A673 (cell line): Measurements from ENCODE around the gene ITFG1. TPM values are rescaled to one million over a fixed set of nuclear protein-coding genes. Genes with fewer than 3 reads are reported as not detected.

ENCODE experiments used
- BruUV-seq: library from RNA; stranded (reverse); fragments of 400-500 nt; replicated peaks from 2 replicates; lab custom pipeline; 2021; lab: Mats Ljungman, UMichigan
- CTCF ChIA-PET: fragments of 300-600 bp; sonication (Branson Sonifier 250); formaldehyde crosslinking; loops from one replicate; lab custom pipeline; 2022; ENCODE audit warnings: antibody characterized with exemption; lab: Charles Lee
- POLR2A ChIA-PET: fragments of 300-600 bp; sonication (Branson Sonifier 250); formaldehyde crosslinking; loops from one replicate; lab custom pipeline; 2022; ENCODE audit warnings: antibody characterized with exemption; ENCODE audit not compliant: low non-redundant PET; lab: Charles Lee
- DNase-seq: peaks from one replicate; pipeline ENCODE4 v3.0.0-alpha.2; 2015; ENCODE audit warnings: low spot score
- H3K27ac ChIP-seq: fragments of 200-600 bp; sonication (generic); 2 replicates; pipeline ENCODE4 v1.5.1; 2016; ENCODE audit warnings: mixed run types, low read depth, mild to moderate bottlenecking, mixed read lengths, antibody characterized with exemption, low read length; ENCODE audit not compliant: poor library complexity, severe bottlenecking
- H3K27me3 ChIP-seq: fragments of 200-600 bp; sonication (generic); replicated peaks from 2 replicates; pipeline ENCODE4 v1.6.1; 2017; ENCODE audit warnings: mixed run types, low read depth, mild to moderate bottlenecking, mixed read lengths, antibody characterized with exemption, low read length; ENCODE audit not compliant: insufficient read depth, poor library complexity
- H3K36me3 ChIP-seq: fragments of 200-600 bp; sonication (generic); 2 replicates; pipeline ENCODE4 v1.6.1; 2016; ENCODE audit warnings: mixed run types, mild to moderate bottlenecking, mixed read lengths, antibody characterized with exemption, low read length; ENCODE audit not compliant: insufficient read depth, poor library complexity, severe bottlenecking
- H3K4me1 ChIP-seq: fragments of 200-600 bp; sonication (generic); 2 replicates; pipeline ENCODE4 v1.6.1; 2017; ENCODE audit warnings: mixed run types, mild to moderate bottlenecking, mixed read lengths, antibody characterized with exemption, low read length; ENCODE audit not compliant: insufficient read depth, poor library complexity, severe bottlenecking
- H3K4me3 ChIP-seq: fragments of 200-600 bp; sonication (generic); 2 replicates; pipeline ENCODE4 v1.5.1; 2016; ENCODE audit warnings: low read depth, mixed run types, mild to moderate bottlenecking, mixed read lengths, low read length; ENCODE audit not compliant: poor library complexity, severe bottlenecking
- H3K9me3 ChIP-seq: fragments of 200-600 bp; sonication (generic); 2 replicates; pipeline ENCODE4 v1.6.1; 2016; ENCODE audit warnings: mixed run types, low read depth, mild to moderate bottlenecking, mixed read lengths, antibody characterized with exemption, low read length; ENCODE audit not compliant: poor library complexity, severe bottlenecking
- CTCF ChIP-seq: fragments of 300-800, 200-600 bp; sonication (generic); conservative IDR thresholded peaks from 2 replicates; pipeline ENCODE4 v1.5.1; 2017; ENCODE audit warnings: low read depth, mild to moderate bottlenecking, antibody characterized with exemption, low read length, moderate library complexity, mixed read lengths
- EZH2 ChIP-seq: fragments of 200-600 bp; sonication (generic); IDR thresholded peaks from 2 replicates; pipeline ENCODE4 v1.6.1; 2017; ENCODE audit warnings: borderline replicate concordance, low read depth, mild to moderate bottlenecking, mixed read lengths, antibody characterized with exemption, low read length; ENCODE audit not compliant: poor library complexity, severe bottlenecking
- intact Hi-C: fragments of 100-400 bp; cut with micrococcal nuclease; formaldehyde crosslinking; loops from one replicate; pipeline ENCODE4 v1.10.0; 2022; ENCODE audit not compliant: unreplicated experiment
- total RNA-seq: library from RNA; stranded (reverse); gene quantifications from 2 replicates; pipeline ENCODE4 v1.2.3, GENCODE V29; 2021

ITFG1 gene
- total RNA-seq, 1 experiment from 2014 or later = 40.1 TPM

DNA sequence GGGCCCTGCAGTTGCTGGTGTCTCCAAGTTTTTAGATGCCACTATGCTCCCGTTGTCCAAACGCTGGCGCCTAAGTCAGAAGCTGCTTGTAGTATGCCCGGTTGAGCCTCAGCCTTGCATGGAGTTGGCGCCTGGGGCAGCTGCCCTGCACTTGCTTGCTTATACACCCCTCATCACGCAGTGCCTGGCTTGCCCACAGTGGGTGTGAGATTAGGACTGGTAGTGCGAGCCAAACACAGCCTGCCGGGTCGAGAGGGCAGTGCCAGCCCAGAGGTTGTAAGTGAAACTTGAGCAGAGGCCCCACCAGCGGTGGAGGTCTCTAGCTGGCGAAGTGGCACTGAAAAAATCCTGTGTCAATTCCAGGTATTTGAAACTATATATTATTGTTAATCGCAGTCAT is 90.3 kb downstream of the ITFG1 start:
- intact Hi-C loops = no loop called here
- POLR2A ChIA-PET = no interaction called here
- BruUV-seq = no TSS peak

GRCh38 chr16:47366228-47366627 is 94.6 kb downstream of the ITFG1 start:
- POLR2A ChIA-PET = no interaction called here
- H3K27ac ChIP-seq = no peak overlapping the region
- no peaks in the 10 kb centered on the region for H3K4me1 ChIP-seq
- DNase-seq = no peak
- no TSS peak for BruUV-seq
- CTCF ChIA-PET = no interaction called here
- no peak overlapping the region for H3K4me3 ChIP-seq
- intact Hi-C loops = no loop called here
- no peaks in the 10 kb centered on the region for H3K9me3 ChIP-seq
- no peaks in the 10 kb centered on the region for H3K36me3 ChIP-seq
- no peak for TF ChIP-seq CTCF
- no peak for TF ChIP-seq EZH2
- no peaks in the 10 kb centered on the region for H3K27me3 ChIP-seq

More for the DNA sequence above, 90.3 kb downstream of the ITFG1 start:
- Histone ChIP-seq H3K9me3 (no peaks in the 10 kb centered on the region), H3K4me3 (no peak overlapping the region), H3K27ac (no peak overlapping the region), H3K27me3 (no peaks in the 10 kb centered on the region), H3K4me1 (peaks cover 14% of the 10 kb centered on the region), H3K36me3 (no peaks in the 10 kb centered on the region)
- CTCF ChIA-PET = no interaction called here
- no peak for DNase-seq
- no peak for TF ChIP-seq EZH2
- TF ChIP-seq CTCF = no peak

DNA sequence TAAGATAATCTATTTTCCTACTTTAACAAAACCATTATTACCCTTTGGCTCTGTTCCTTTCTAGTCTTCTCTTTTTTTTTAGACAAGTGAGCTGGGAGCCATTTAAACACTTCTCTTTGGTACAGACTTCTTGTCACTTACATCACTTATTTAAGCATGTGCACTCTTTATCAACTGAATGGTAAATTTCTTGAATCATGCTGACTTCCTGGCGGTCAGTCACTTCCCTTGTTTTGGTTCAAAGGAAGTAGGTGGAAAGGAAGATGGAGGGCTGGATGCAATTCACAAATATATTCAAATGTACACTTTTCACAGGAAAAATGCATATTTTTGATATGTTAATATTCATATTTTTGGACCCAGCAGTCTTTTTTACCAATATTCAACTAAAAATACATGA is 97.1 kb downstream of the ITFG1 start:
- Histone ChIP-seq H3K4me1 (peaks cover 5% of the 10 kb centered on the region), H3K9me3 (no peaks in the 10 kb centered on the region), H3K27ac (no peak overlapping the region), H3K36me3 (no peaks in the 10 kb centered on the region), H3K27me3 (no peaks in the 10 kb centered on the region), H3K4me3 (no peak overlapping the region)
- ChIA-PET POLR2A (no interaction called here), CTCF (no interaction called here)
- no peak for DNase-seq
- intact Hi-C loops = no loop called here
- no TSS peak for BruUV-seq
- TF ChIP-seq EZH2 (no peak), CTCF (no peak)
